Ramos (cell line): ENCODE data around the gene PEX7.
"Not testable (repeated sequence)": the region's sequence is repeated elsewhere in the genome, so short reads cannot be mapped to it uniquely, and the experiment has no call there.

Source experiments
- in situ Hi-C: fragments of 300-500 bp; cut with MboI; formaldehyde crosslinking; loops from one replicate; pipeline ENCODE4 v1.14.3; 2022; ENCODE audit warnings: low sequenced_read_pairs; ENCODE audit not compliant: unreplicated experiment

The PEX7 gene

DNA sequence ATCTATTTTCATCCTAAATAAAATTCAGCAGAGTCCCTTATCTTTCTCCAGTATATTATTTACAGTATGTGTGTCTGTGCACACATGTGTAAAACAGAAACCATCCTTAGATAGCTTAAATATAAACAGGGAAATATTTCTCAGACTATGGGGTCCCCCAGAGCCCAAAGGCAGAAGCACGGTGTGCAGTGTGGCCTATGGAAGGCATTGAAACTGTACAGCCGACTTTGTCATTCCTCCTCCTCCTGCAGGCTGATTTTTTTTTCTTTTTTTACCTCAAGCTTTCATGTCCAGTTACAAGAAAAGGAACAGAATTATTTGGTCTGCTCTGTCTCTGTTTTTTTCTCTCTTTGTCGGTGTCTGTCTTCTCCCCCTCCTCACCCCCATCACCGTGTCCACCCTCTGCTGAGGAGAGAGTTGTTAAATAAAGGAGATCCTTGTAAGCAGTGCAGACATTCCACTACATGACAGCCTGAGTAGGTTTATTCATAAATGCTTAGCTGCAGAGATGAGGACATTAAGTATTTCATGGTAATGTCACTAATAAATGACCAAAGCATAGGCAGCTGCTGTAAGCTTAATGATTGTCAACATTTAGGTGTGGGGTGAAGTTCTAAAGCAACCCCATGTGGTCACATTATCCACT, 67.9 kb downstream of the PEX7 start:
- in situ Hi-C loops = no loop called here

DNA sequence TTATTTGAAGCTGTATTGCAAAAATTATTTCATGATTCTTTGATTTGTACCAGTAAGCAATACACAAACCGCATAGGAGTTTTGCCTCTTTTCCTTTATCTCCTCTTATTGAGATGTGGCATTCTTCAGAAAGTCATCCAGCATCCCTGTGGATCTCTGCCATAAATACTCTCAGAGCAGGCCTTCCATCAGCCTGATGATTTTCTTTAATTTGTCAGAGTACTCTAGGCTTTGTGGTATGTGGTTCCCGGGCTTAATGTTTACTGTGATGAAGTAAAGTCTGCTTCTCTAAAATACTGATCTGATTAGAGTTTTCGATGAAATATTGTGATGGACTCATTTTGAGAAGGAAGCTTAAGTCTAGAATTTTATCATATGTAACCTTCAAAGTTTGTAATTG, 68.6 kb downstream of the PEX7 start:
- in situ Hi-C loops = no loop called here

DNA sequence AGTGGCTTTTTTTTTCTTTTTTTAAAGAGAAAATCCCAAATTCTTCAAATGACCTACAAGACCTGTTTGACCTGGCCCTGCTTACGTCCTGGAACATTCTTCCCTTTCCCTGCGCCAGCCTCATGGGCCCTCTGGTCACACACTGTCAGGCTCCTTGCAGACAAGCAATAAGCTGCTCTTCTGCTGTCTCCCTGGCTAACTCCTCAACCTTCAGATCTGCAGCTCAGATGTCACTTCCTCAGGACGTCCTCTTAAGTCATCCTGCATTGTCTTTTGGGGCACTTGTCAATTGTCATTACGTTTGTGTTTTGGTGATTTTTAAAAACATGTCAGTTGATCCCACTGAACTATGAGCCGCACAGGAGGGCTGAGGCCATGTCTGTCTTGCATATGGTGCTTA, 70.8 kb downstream of the PEX7 start:
- in situ Hi-C loops = no loop called here

DNA sequence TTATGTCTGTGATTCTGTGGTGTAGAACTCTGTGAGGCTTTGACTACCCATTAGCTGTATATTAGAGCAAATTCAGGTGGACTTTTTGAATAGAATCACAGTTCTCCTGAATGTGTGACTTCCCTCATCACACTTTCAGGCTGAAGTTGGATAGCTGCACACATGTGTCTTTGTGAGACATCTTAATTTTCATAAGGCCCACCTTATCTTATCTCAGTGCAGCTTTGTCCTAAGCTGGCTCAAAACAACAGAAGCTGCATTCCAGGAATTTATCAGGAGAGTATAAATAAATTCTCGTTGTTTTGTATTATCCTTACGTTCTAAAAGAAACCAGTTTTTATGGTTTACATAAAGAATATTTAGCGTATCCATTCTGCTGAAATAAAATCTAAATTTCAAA, 73.5 kb downstream of the PEX7 start:
- in situ Hi-C loops = no loop called here

DNA sequence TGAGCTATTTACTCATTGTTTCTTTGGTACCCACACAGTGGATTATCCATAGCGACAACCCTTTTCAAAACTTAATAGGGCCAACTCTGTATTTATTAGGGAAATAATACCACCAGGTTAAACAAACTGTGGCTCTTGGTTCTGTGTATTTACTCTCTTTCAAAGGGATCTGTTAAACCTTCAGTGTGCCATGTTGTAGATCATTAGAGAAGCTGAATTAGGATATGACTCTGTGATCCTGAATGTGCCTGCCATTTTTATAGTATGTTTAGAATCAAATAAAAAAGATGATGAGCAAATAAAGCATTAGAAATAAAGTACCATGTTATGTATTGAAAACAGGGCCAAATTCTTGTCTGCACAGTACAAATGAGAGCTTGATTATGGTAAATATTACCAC, 74.7 kb downstream of the PEX7 start:
- in situ Hi-C loops = no loop called here

DNA sequence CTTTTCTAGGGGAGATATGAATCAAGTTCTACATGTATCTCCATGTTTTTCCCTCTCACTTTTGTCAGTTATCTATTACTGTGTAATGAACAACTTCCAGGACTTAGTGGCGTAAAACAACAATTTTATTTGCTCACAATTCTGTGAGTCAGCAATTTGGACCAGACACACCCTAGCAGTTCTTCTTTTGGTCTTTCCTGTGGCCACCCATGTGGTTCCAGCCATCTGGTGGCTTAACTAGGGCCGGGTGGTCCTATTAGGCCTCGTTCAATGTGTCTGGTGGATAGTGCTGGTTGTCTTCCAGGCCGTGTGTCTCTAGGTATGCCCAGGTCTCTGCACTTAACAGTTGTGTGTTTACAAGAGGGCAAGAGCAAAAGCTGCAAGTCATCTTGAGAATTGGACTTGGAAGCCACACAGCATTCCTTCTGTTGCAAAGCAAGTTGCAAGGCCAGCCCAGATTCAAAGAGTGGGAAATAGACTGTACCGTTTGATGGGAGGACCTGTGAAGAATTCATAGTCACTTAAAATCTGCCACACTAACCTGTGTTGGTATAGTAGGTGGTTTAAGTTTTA, 78.9 kb downstream of the PEX7 start:
- in situ Hi-C loops = no loop called here

DNA sequence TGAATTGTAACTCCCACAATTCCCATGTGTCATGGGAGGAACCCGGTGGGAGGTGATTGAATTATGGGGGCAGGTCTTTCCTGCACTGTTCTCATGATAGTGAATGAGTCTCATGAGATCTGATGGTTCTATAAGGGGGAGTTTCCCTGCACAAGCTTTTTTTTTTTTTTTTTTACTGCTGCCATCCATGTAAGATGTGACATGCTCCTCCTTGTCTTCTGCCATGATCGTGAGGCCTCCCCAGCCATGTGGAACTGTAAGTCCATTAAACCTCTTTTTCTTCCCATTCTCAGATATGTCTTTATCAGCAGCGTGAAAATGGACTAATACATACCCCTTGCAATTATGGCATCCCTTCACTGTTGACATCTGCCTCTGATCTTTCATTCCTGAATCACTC, 82.1 kb downstream of the PEX7 start:
- in situ Hi-C loops = not testable (repeated sequence)

DNA sequence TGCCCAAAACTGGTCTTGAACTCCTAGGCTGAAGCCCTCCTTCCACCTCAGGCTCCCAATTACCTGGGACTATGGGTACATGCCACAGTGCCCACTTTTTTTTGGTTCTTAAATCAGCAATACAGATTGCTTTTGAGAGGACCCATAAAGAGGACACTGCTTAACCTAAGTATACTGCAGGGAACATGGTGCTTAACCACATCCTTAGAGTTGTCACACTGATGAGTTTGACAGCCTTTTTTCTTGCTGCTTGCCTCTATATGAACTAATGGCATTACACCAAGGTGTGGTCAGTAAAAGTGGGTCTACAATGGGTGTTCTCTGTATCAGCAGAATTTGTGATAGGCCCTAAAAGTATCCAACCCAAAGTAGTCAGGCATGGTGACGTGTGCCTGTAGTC, 92.6 kb downstream of the PEX7 start:
- in situ Hi-C loops = no loop called here

DNA sequence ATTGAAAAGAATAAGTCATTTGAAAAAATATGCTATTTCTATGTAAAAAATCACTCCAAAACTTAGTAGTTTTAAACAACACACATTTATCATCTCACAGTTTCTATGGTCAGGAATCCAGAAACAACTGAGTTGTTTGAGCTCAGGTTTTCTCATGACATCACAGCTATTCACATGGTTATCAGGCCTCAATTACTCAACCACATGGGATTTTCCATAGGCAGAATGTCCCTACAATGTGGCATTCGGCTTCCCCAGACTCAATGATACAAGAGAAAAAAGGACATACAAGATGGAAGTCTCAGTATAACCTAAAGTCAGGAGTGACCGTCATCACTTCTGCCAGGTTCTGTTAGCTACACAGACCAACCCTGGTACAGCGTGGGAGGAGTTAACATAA, 96.3 kb downstream of the PEX7 start:
- in situ Hi-C loops = no loop called here

DNA sequence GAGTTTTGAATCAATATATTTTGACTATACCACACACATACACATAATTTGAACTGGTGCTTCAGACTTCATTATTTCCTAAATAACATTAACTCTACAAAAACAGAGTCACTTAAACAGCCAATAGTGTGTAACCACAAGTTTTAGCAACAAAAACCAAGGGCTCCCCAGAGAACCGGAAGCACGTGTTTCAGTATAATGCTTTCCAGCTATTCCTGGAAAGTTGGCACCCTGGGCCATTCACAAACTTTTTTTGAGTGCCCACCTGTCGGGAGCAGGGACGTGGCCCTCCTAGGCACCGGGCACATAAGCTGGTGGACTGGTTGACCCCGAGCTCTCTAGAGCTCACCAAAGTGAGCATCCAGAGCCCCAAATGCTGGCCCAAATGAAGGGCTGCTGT, 97.8 kb downstream of the PEX7 start:
- in situ Hi-C loops = no loop called here

DNA sequence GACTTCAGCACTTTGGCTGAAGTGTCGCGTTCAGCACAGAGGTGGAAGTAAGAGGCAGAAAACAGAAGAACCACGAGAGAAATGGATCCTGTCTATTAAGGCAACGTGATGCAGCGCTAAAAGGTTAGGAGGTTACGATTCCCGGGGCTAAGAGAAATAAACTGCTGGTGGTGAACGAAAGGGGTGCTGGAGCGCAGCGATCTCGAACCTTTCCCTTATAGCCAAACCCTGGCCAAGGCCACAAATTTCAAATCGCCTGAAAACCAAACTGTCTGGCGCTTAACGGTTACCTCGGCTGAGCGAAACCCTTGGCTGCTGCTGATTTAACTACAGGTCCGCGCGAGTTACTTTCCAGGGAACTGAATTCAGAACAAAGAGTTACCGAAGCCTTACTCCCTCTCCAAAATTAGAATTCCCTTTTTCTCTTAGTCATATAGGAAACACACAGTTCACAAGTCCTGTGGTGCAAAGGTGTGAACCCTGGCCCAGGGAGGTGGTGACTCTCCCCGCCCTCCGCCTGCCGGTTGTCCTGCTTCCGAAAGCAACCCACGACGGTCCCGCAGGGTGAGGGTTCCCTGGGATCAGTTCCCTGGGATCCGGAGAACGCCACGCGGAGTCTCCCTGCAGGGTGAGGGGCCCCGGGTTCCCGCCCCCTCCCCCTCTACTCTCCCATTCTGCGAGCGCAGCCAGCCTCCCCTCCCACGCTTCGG, 98.4 kb downstream of the PEX7 start:
- in situ Hi-C loops = no loop called here

DNA sequence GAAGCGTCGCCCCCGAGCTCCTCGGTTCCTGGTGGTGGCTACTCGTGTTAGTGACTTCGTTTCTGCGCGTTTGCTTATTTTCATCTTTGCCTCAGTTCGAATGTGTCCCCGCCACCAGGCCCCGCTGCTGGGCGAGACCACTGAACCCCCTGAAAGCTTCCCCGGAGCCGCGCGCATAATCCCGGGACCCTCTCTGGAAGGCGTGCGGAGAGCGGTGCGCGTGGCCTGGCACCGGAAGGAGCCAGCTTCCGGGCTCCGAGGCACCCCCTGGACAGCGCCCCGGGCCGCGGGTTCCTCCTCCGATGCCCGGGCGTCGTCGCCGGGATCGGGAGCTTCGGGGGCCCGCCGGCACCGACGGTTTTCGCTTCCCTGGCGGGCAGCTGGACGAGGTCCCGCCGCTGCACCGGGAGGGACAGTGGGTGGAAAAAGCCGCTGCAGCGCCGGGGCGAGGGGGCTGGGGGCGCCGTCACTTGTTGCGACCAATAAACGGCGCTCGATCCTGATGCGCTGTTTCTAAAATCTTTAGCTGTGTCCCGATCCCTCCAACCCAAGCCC, 99.1 kb downstream of the PEX7 start:
- in situ Hi-C loops = no loop called here

DNA sequence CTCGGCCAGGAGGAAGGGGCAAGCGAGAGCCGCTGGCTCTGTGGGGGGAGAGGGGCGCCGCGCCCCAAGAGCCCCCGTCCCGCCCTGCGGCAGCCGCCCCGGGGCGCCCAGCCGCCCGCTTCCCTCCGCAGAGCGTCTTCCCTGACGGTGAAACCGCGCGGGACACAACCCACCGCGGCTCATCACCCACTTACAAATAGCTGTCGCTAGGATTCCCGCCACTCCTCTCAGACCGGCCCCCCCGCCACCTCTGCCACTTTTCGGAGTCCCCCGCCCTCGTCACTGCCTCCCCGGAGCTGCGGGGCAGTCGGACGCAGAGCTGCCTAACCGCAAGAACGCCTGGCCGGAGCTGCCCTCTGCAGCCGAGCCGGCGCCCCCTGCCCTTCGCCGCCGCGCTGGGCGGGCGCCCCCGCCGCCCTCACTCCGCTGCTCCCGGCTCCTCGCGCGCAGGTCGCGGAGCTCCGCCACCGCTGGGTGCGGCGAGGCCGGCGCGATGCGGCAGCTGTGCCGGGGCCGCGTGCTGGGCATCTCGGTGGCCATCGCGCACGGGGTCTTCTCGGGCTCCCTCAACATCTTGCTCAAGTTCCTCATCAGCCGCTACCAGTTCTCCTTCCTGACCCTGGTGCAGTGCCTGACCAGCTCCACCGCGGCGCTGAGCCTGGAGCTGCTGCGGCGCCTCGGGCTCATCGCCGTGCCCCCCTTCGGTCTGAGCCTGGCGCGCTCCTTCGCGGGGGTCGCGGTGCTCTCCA, 99.7 kb downstream of the PEX7 start, which contains the start of gene SLC35D3:
TSS of gene SLC35D3 (plus strand) at position 366 of the 749 bp plus-strand sequence. CDS start at position 494, 128 bp downstream.
- in situ Hi-C loops = no loop called here

DNA sequence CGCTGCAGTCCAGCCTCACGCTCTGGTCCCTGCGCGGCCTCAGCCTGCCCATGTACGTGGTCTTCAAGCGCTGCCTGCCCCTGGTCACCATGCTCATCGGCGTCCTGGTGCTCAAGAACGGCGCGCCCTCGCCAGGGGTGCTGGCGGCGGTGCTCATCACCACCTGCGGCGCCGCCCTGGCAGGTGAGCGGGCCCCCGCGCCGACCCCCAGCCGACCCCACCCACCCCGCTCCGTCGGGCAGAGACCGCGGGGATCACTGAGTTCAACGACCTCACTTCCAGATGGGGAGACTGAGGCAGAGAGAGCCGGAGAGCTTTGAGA, 100.3 kb downstream of the PEX7 start:
- in situ Hi-C loops = no loop called here

DNA sequence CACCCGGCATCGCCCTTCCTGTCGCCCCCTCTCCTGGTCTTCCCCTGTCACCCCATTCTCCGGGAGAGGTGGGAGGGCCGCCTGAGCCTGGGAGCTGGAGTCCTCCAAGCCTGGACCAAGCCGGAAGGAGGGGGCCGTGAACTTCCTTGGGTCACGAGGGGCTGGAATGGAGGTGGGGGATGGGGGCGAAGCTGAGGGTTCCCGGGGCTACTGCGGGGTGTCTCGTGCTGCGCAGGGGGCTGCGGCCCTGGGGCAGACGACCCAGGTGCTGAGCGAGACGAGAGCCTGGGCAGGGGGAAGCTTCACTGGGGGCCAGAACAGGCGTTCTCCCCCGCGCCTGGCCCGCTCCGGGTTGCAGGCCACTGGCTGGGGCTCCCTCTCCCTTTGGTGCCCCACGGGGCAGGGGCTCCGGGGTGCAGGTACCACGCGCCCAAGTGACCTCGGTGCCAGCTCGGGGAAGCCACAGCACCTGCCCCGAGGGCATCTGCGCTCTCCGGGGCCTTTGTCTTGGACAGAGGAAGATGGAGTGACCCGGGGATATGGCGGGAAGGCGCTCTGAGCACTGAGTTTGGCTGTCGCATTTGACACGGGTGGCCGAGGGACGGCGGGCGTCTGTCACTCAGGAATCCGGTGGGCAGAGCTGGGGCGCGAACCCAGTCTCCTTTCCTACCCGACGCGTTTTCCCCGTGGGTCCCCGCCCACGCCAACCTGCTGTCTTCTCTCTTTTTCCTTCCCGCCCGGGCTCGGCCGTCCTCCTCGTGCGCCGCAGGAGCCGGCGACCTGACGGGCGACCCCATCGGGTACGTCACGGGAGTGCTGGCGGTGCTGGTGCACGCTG, 100.9 kb downstream of the PEX7 start:
- in situ Hi-C loops = no loop called here

DNA sequence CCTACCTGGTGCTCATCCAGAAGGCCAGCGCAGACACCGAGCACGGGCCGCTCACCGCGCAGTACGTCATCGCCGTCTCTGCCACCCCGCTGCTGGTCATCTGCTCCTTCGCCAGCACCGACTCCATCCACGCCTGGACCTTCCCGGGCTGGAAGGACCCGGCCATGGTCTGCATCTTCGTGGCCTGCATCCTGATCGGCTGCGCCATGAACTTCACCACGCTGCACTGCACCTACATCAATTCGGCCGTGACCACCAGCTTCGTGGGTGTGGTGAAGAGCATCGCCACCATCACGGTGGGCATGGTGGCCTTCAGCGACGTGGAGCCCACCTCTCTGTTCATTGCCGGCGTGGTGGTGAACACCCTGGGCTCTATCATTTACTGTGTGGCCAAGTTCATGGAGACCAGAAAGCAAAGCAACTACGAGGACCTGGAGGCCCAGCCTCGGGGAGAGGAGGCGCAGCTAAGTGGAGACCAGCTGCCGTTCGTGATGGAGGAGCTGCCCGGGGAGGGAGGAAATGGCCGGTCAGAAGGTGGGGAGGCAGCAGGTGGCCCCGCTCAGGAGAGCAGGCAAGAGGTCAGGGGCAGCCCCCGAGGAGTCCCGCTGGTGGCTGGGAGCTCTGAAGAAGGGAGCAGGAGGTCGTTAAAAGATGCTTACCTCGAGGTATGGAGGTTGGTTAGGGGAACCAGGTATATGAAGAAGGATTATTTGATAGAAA, 101.7 kb downstream of the PEX7 start:
- in situ Hi-C loops = no loop called here

DNA sequence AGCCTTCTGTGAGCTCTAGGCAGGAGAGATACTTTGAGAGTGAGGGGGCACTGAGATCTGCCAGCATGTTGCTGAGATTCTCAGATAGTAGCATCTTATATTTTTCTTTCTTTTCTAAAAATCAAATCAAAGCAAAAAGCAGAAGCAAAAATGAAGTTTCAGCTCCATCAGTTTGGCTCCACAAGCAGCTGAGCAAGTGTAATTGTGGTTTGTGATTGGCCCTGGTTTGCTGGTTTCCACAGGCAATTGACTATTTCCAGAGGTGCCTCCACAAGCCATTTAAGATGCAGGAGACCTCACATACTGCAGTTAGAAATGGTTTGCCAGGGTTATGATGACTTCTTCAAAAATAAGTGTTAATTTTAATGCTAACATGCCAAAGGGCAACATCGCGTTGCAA, 104.0 kb downstream of the PEX7 start:
- in situ Hi-C loops = no loop called here

DNA sequence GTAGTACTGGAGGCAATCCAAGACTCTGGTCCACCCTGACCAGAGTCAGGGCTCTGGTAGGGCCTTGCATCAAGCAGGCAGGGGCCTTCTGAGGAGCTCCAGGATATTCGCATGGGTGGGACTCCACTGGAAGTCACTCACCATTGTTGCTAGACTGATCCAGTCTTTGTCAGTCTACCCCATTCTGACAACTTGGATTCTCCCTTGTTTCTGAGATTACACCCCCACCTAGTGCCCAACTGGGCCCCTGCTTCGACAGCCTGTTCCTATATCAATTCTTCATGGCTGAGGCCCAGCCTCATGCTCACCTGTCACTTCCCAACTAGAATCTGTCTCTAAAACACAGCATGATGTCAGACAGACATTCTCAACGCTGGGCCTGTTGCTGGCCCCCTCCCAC, 104.9 kb downstream of the PEX7 start:
- in situ Hi-C loops = no loop called here

DNA sequence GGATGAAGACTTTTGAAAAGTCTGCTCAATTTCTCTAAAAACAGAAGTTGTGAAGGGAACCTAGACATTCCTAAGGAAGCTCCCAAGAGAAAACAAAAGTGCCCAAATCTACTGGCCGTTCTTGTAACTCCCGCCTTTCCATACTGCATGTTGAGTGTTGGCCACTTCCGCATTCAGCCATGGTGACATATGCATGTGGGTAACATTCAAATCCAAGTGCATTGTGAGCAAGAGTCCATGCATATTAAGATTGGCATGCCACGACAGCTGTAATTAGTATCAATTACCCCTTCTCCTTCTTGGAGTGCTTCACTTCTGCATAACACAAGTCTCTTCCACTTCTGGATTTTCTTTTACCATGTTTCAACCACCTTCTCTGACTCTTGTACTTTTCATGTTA, 108.1 kb downstream of the PEX7 start:
- in situ Hi-C loops = no loop called here
